GM19467 (cell line): Measurements from ENCODE around the gene ACACA.

Experiments
- ATAC-seq: cut with Tn5 transposase; IDR thresholded peaks from one replicate; pipeline ENCODE4 v1.9.1; 2021; ENCODE audit warnings: mild to moderate bottlenecking, moderate library complexity; ENCODE audit not compliant: unreplicated experiment

Gene ACACA

DNA sequence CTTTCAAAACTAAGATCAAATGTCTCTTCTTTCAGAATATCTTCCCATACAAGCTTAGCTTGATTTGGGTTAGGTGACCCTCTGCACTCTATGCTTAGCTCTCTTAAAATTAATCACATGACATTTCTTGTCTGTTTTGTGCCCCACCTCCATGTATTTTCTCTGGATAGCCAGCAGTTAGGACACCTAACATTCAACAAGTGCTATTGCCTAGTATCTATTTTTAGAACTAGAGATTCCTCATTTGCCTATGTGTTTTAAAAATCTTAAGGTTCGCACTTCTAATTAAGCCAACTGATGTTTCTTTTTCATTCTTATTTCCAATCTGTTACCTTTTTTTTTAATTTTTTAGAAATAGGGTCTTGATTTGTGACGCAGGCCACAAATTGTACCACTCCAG, 160.6 kb downstream of the ACACA start:
- ATAC-seq = no peak

DNA sequence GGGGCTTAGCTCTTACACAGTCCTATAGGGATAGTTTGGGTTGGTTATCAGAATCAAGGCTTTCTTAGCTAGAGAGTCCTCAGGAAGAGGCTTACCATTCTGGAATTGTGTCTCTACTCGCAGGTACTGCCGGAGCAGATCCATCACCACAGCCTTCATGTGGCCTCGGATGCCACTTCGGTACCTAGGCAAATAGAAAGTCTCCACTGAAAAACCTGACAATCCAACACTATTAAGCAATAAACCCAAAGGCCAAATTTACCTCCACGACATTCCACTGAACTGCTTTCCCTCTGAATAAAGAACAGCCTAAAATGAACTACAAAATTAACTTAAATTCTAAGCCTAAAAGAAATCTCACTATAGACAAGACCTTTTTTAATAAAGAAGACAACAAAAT, 166.3 kb downstream of the ACACA start:
- no peak for ATAC-seq

DNA sequence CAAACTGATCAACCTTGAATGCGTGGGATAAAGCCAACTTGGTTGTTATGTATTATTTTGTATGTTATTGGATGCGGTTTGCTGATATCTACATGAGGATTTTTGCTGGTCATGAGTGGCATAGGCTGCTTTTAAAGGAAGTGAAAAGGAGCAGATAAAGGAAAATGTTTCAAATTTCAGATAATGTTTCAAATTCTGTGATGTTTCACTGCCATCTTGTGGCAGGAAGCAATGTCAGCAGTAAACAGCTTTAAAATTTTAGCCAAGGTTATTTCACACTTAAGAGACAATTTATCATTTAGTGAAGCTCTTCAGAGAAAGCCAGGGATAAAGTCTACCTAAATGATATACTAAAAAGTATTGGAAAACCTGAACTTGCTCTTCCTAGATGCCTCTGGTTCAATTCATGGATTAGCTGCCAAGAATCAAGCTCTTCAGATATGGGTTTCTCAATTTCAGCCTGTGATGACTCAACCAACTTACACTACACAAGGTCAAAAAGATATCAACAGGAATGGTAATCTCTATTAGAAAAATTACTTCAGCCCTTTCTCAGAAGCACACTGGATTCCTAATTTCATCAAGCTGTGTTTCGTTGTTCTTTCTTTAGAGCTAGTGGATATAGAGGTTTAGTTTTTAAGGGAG, 166.8 kb downstream of the ACACA start:
- no peak for ATAC-seq

DNA sequence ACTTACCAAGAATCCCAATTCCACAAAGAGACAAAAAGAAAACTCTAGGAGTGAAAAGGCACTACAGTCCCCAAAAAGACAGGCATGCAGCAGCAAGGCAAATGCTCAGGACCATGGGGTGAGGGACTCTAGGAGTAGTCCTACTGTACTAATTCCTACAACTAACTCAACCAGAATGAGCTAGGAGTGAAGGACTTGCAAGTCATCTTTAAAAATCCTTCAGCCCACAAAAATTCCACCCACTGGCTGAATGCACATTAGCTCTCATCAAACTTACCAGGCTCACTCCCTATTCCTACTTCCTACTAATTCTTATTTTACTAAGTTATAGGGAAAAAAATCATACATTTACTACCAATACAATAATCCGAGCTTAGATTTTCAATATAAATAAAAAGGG, 172.5 kb downstream of the ACACA start:
- no peak for ATAC-seq

DNA sequence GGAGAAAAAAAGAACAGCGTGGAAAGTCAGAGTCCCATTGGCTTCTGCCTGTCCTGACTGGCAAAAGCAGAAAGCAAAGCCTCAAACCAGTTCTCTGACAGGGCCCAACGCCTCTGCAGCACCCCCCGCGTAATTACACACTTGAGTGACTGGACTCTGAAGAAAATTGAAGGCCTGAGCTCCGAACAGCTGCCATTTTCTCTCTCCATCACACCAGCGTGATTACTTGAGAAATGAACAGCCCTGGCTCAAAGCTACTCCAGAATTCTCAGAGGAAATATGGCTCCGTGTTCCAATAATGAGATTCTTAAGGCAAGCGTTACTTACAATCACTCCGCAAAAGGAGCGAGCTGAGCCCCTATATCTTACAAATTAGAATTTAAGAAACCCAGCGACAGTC, 173.6 kb downstream of the ACACA start:
- ATAC-seq = no peak

DNA sequence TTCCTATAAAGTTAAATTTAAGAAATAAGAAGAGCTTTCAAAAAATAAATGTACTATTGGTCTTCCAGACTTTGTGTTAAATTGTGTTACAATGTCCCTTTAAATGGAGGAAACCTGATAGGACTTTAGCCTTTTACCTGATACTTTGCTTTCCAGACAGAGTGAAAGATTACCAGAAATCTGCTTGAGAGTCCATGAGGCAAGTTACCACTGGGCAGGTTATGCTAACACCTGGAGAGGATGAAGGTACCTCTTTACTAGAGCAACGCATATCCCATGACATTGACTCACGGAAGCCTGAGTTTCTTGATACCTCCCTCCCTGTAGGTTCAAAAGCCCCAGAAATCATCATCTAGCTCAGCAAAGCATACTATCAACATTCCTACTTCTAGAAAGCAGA, 174.7 kb downstream of the ACACA start:
- no peak for ATAC-seq

DNA sequence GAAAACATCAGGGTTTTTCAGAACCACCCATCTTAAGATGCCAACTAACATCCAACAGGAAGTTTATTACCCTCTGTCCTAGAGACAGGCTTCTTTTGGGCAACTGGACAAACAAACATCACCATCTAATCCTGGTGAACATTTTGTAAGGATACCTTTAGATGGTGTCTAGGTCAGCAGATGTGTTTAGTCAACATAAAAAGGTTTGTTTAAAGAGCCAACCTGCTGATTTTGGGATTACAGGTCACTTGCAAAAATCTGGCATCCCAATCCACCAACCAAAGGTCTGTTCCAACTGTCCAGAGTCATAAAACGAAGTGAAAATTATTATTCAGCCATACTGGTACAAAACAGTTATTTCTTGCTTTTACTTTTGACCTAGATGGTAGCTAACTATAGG, 176.0 kb downstream of the ACACA start:
- no peak for ATAC-seq

DNA sequence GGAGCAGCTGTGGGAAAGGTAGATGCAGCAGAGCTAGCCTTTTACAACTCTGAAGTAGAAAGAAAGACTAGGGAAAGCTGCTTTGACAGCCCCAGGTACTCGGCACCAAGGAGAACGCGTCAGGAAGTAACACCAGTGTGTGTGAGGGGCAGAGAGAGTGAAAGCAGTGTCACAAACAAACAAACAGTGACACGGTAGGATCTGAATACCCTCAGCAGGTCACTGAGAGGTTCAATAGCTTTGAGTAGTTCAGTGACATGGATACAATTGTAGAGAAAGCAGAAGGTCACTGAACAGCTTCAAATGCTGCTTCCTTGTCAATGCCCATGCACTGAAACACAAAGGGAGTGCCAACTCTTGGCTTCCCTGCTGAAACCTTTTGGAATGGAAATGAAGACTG, 181.2 kb downstream of the ACACA start:
- ATAC-seq = no peak

DNA sequence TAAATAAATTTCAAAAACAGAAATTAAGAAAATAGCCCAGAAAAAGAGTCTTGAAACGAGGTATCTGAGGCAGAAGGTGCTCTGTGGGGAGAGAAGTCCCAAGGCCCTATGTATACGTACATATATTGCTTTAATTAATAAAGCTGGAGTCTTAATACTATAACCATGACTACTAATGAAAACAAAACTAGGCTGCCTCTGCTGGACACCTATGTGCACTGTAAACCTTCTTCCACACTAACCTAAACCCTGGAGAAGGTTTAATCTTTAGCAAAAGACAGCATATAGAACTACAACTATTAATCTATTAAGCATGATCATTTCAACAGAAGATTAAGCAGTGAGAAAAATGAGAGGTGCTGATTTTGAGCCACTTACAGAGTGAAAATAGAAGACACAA, 184.8 kb downstream of the ACACA start:
- no peak for ATAC-seq

DNA sequence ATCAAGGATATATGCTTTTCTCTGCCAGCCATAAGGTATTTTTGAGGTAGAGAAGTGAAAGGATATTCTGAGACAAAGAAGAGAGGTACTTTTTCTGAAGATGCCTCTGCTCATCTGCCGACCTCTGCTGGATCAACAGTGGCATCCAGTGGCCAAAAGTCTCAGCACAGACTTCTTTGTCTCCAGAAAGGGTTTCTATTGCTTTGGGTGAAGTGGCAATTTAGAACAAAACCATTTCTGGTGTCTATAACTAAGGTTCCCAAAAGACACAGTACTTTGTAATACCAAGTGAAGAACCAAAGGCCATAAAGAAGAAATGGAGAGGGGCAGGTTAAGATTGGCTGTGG, 186.1 kb downstream of the ACACA start:
- no peak for ATAC-seq

DNA sequence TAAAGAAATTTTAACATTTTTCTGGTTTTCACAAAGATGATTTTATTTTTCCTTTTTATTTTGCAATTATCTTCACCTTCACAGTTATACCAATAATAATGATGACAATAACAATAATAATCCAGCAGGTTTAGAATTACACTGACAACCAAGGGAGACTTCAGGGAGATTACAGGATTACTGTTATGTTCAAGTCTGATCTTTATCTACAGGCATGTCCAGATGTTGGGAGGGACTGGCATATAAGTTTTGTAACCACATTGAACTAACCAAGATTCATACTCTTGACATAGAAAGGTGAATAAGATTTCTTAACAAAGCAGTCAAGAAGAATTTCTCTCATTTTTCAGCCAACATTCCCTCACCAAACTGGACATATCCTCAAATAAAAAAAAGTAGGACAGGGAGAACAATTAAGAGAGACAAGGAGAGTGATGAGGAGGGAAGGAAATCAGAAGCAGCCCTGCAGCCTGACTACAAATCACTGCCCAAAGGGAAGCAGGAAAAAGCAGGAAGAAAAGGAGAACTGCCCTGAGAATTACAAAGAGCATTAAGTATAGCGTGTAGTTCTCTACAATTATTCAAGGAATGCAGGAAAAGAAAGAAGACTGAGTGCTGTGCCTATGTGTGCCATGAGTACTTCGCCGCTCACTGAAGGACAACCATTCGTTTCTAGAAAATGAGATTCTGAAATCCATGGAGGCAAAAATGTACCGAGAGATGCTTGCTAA, 186.6 kb downstream of the ACACA start:
- no peak for ATAC-seq

DNA sequence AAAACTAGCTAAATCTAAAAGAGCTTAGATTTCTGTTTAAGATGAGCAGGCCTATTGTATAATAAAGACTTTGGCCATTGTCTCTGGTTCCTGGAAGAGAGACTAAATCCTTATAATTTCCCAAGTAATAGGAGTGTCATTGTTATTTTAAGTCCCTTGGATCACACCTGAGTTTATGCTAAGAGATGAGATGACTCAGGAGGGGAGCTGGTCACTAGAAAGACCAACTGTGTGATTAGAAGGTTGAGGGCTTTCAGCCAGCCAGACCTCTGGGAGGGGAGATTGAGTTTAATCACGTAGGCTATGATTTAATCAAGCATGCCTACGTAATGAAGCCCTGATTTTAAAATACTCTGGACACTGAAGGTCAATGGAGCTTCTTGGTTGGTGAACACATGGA, 187.8 kb downstream of the ACACA start:
- no peak for ATAC-seq

DNA sequence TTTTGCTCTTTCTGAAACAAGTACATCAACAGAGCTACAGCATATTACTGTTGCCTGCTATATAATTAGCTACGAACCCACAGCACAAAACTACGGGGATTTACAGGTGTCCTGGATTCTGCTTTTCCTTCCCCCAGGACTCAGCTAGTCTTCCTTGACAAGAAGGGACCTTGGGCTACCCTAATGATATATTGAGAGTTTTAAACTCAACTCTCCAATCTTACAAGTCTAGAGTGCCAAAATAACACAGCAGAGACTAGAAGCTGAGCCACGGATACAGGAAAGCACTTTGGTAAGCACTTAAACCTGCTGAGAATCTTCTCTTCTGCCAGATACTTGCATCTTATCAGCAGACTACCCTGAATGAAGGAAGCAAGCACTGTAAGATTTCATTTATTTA, 192.2 kb downstream of the ACACA start:
- no peak for ATAC-seq

DNA sequence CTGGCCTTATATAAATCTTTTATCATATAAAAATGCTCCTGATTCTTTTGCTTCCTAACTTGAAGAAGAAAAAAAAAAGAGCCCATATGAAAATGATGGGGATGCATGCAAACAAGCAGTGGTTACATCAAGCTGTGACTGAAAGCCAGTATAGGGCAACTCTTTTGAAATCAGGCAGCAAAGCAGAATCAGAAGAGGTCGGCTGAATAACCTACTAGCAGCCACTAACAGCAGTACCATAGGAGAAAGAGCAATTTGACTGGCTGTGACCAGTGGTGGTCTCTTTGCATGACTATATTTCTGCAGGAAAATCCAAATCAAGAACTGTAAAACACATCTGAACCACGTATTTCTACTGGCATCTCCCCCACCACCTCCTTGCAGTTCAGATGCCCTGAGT, 192.7 kb downstream of the ACACA start:
- no peak for ATAC-seq

DNA sequence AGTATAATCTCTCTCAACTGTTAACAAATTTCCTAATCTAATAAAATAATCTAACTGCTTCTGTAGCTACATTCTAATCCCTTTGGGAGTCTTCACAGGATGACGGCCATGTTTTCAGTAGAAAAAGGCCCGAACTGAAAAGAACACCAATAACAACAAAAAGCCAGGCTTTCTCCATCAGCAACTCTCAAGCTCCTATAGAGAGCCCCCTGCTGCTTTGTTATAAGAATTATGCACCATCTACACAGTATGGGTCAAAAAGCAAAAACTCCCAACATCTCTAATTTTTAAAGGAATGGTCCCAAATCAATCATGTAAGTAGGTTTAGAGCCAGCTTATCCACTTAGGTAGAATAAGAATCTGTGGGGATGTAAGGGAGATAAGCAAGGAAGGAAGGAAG, 194.5 kb downstream of the ACACA start:
- ATAC-seq = no peak

DNA sequence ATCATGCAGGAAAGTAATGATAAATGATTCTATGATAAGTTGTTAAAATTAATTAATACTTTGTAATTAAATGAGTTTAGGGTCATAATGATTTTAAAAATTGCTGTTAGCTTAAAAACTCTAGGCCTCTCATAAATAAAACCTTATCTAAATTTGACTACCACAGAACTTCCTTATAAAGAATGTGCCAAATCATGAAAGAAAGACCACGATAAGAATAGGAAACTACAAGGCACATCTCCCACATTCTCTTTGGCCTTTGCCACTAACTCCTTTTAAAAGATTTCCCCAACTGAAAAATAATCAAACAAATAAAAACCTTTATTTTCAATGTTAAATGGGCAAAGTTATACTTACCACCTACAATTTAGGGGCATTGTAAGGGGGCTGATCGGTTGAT, 195.5 kb downstream of the ACACA start:
- no peak for ATAC-seq

DNA sequence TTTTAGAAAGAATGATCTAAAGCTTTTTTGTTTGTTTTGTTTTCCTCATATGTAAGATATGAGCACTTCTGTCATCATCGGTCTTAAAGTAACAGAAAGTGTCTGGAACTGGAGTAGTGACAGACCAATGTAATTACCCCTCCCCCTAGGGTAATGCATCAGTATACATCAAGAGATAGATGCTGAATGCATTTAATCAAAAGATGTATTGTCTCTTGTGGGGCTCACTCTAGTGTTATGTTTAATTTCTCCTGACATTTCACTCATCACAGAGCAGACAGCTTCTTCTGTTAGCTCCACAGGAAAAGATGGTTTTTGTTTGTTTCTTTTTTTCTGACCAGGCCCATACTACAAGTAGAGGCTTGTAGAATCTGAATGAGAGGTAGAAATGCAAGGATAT, 199.5 kb downstream of the ACACA start:
- no peak for ATAC-seq

DNA sequence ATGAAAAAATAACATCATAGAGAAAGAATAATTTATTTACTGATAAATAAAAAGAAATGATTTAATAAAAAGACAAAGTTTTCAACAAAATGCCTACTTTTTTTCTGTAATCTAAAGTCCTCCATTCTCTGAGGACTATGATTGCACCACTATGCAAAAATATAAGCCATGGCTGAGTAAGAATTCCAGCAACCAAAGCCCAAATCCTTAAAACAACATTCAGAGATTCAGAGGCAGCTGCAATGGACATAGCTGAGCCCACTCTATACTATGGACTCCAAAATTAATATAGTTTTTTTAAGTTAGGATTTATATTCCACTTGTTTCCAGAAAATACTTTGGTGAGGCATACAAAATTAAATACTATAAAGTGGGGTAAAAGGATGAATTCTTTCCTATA, 200.3 kb downstream of the ACACA start:
- no peak for ATAC-seq

DNA sequence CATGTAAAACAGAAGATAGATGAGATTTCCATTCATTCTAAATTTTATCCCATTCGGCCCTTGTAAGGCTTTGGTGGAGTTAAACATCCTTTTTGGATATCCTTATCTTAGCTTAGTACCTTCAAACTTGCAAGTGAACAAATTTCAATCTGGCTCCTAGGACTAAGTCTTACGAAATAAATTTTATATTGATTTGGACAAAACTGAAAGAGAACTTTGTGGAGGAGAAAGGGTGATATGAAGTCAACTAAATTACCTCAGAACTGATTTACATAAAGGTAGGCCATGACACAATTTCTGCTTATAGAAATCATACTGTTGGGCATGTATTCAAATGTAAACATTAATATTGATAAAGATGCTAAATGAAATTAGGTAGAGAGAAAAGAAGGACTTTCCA, 206.1 kb downstream of the ACACA start:
- ATAC-seq = no peak

DNA sequence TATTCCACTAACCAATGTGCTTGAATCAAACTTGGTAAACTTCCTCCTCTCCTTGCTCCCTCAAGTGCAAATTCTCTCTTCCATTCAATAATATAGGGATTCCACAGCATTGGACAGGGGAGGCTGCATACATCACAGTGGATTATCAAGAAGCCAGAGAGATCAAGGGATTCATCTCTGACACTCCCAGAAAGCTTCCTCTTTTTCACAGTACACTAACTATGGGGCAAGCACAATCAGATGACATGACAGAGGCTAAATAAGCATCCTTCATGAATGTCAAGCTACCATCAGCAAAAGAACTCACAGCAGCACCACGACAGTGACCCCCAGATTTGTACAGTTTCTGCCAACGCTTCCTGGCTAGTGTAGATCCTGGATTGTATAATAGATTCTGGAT, 209.3 kb downstream of the ACACA start:
- ATAC-seq = no peak

DNA sequence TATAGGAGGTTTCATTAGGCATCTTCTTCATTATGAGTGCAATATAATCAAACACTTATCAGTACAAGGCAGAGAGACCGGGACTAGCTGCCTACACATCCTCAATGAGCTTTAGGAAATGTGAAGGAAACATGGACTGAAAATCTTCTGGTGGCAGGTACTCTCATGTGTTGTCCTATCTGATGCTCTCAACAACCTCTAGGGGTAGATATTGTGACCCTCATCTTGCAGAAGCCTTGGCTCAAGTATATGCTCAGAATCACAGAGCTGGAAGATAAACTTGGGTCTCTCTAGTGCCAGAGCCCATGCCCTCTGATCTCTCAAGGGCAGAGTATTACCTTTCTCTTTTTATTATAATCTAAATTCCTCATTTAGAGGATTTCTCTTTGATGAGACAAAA, 212.4 kb downstream of the ACACA start:
- ATAC-seq = no peak

DNA sequence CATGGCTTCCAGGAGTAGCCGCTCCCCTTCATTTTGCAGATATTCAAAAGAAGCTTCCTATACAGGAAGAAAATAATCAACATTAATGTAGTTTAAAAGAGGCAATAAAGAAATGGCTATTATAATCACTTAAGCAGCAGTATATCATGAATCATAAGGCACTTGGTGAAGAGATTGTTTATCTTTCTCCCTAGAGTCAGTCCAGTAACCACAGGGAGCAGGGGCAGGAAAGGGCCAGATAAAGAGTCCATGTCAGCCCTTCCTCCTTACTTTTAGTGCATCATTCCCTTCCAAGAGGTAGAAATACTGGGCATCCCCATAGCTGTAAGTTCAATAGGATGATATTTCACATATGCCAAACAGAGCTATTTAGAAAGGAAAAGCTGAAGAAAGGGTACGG, 215.4 kb downstream of the ACACA start:
- no peak for ATAC-seq

DNA sequence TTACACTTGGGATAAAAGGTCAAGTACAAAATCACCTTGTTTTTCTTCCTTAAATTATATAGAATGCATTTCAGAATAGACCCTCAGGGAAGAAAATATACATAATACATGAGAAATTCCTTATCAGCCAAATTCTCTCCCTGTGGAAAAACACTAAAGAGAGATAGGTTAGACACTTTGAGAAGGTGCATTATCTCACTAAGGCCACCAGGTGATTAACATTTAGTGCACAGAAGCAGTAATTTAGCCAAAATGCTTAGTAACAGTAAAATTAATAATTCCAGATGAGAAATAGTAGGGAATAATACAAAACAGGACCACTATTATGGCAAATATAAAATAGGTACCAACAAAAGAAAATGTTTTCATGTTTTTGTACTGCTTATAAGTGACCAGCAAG, 216.1 kb downstream of the ACACA start:
- no peak for ATAC-seq
